ENCODE measurements around the gene NMT1. TPM values are rescaled to one million over a fixed set of nuclear protein-coding genes. Genes with fewer than 3 reads are reported as not detected.

NMT1 gene
- total RNA-seq, 1 donor from 2014 or later, result 101 TPM

DNA sequence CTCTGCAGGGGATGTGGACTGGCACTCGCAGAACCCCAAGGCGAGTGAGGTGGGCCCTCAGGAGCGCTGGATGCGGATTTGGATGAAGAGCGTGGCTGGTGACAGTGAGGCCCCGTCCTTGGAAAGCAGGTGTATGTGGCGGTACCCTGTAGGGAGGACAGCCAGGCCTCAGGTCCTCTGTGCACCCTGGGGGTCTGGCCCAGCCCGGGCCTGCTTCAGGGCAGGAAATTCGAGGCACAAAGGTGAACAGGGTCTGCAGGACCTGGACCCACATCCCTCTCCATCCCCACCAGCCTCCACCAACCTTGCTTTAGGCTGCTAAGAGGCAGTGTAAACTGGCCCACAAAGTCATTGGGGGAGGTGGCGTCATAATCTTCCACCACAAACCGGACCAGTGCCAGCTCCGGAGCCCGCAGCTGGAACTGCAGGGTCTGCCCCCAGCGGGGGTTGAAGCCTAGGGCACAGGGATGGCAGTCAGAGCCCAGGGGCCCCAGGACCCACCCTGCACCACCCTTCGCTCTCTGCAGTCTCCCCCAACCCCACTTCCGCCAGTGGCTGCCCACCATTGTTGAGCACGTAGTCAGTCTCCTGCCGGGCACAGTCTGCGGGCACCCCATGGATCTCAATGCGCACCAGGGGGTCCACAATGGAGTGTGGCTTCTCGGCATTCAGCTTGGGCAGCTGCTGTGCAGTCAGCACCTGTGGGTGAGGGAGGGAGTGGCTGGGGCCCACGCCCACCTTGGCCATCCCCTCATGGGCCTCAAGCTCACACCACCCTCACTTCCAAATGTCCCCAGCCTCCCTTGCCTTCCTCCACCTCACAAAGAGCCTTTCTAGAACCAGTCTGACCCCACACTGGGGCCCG, 51.7 kb downstream of the NMT1 start:
- Histone ChIP-seq H3K27me3 (no peaks in the 10 kb centered on the region), H3K4me2 (no peak overlapping the region), H2AFZ (replicated peaks) (no peak overlapping the region), H3K36me3 (no peaks in the 10 kb centered on the region), H3K79me2 (ENCODE audit: low read depth) (no peaks in the 10 kb centered on the region), H3K27ac (no peak overlapping the region), H3K4me1 (no peaks in the 10 kb centered on the region), H3K9ac (no peak overlapping the region), H4K20me1 (ENCODE audit: low read depth) (peaks cover 6% of the 10 kb centered on the region), H3F3A (ENCODE audit: low read depth) (peaks cover 8% of the 10 kb centered on the region), H3K4me3 (no peak overlapping the region), H3K9me3 (ENCODE audit: low read depth) (no peaks in the 10 kb centered on the region)
- peaks cover 32% of the 10 kb centered on the region for H3K4me1 Mint-ChIP-seq
- H3K27me3 Mint-ChIP-seq (ENCODE audit: insufficient read depth, low read depth), result peaks cover 2% of the 10 kb centered on the region
- no peaks in the 10 kb centered on the region for H3K9me3 Mint-ChIP-seq
- no peak for DNase-seq (ENCODE audit: low spot score)
- peaks cover 3% of the 10 kb centered on the region for H3K36me3 Mint-ChIP-seq
- H3K4me3 Mint-ChIP-seq, result no peak overlapping the region
- H3K27ac Mint-ChIP-seq, result no peak overlapping the region
- TF ChIP-seq EZH2phosphoT487 (IDR thresholded peaks at IDR 0.05) (no peak), EZH2 (IDR thresholded peaks at IDR 0.05) (no peak)
- TF ChIP-seq, protein P1, sequence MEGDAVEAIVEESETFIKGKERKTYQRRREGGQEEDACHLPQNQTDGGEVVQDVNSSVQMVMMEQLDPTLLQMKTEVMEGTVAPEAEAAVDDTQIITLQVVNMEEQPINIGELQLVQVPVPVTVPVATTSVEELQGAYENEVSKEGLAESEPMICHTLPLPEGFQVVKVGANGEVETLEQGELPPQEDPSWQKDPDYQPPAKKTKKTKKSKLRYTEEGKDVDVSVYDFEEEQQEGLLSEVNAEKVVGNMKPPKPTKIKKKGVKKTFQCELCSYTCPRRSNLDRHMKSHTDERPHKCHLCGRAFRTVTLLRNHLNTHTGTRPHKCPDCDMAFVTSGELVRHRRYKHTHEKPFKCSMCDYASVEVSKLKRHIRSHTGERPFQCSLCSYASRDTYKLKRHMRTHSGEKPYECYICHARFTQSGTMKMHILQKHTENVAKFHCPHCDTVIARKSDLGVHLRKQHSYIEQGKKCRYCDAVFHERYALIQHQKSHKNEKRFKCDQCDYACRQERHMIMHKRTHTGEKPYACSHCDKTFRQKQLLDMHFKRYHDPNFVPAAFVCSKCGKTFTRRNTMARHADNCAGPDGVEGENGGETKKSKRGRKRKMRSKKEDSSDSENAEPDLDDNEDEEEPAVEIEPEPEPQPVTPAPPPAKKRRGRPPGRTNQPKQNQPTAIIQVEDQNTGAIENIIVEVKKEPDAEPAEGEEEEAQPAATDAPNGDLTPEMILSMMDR (IDR thresholded peaks at IDR 0.05), result no peak

DNA sequence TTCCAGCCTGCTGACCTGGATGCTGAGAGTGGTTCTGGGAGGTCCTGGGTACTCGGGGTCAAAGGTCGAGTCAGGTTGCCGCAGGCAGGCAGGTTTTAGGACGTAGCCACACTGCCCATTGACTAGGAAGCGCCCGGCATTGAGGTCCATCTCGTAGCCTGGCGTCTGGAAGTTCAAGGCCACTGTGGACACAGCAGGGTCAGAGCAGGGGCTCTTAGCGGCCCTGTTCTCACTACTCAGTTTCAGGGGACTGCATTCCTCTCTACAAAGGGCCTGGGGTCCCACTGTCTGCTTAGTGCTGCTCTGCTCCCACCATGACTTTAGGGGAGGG, 52.3 kb downstream of the NMT1 start:
- no peak overlapping the region for H3K27ac ChIP-seq
- TF ChIP-seq EZH2 (IDR thresholded peaks at IDR 0.05) (no peak), EZH2phosphoT487 (IDR thresholded peaks at IDR 0.05) (no peak)
- TF ChIP-seq, protein P1 (IDR thresholded peaks at IDR 0.05), result no peak
- H3K4me3 Mint-ChIP-seq, result no peak overlapping the region
- no peaks in the 10 kb centered on the region for H3K9me3 Mint-ChIP-seq
- H3K36me3 ChIP-seq, result no peaks in the 10 kb centered on the region
- peaks cover 6% of the 10 kb centered on the region for H4K20me1 ChIP-seq (ENCODE audit: low read depth)
- no peak overlapping the region for H3K4me2 ChIP-seq
- peaks cover 32% of the 10 kb centered on the region for H3K4me1 Mint-ChIP-seq
- DNase-seq (ENCODE audit: low spot score), result no peak
- H3K9ac ChIP-seq, result no peak overlapping the region
- H3K9me3 ChIP-seq (ENCODE audit: low read depth), result no peaks in the 10 kb centered on the region
- no peak overlapping the region for H3K4me3 ChIP-seq
- H3K27me3 Mint-ChIP-seq (ENCODE audit: insufficient read depth, low read depth), result peaks cover 2% of the 10 kb centered on the region
- peaks cover 8% of the 10 kb centered on the region for H3F3A ChIP-seq (ENCODE audit: low read depth)
- H3K36me3 Mint-ChIP-seq, result no peaks in the 10 kb centered on the region
- H2AFZ ChIP-seq (replicated peaks), result no peak overlapping the region
- no peak overlapping the region for H3K27ac Mint-ChIP-seq
- no peaks in the 10 kb centered on the region for H3K4me1 ChIP-seq
- H3K79me2 ChIP-seq (ENCODE audit: low read depth), result no peaks in the 10 kb centered on the region
- H3K27me3 ChIP-seq, result no peaks in the 10 kb centered on the region

DNA sequence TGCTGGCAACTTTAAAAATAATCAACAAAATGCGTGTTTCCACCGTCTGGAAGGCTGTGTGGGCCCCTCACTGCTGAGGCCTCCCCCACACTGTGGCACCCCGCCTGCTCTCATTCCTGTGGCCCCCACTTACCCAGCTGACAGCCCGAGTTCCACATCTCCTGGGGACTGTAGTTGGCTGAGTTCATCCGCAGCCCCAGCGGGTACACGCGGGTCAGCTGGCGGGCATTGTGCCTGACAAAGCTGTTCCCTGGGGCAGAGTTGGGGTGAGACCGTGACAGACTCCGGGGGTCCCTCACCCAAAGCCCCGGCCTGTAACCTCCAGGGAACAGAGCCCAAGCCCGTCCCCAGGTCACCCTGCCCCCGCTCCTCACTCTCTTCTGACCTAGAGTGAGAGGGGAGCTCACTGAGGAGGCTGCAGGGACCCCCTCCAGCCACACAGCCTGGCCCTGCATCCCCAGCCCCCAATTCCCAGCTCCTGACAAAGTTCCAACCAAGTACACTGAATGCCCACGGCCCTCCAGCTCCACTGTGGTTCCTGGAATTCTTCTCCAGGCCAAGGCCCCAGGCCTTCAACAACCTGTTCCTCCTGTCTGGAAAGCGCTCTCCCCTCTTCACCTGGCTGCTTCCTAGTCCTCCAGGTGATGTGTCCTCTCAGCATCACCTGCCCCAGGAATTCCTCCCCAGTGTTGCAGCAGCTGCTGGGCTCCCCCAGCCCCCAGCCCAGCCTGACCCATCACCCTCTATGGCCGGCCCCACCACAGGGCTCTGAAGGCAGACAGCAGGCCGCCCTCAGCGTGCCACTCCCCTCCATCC, 53.2 kb downstream of the NMT1 start:
- TF ChIP-seq, protein P1 (IDR thresholded peaks at IDR 0.05), result no peak
- TF ChIP-seq EZH2 (IDR thresholded peaks at IDR 0.05) (no peak), EZH2phosphoT487 (IDR thresholded peaks at IDR 0.05) (no peak)
- Histone ChIP-seq H3K36me3 (no peaks in the 10 kb centered on the region), H3K9me3 (ENCODE audit: low read depth) (no peaks in the 10 kb centered on the region), H3K4me3 (no peak overlapping the region), H3K27me3 (no peaks in the 10 kb centered on the region), H3K27ac (no peak overlapping the region), H3F3A (ENCODE audit: low read depth) (peaks cover 8% of the 10 kb centered on the region), H2AFZ (replicated peaks) (no peak overlapping the region), H3K9ac (no peak overlapping the region), H4K20me1 (ENCODE audit: low read depth) (peaks cover 6% of the 10 kb centered on the region), H3K79me2 (ENCODE audit: low read depth) (no peaks in the 10 kb centered on the region), H3K4me1 (no peaks in the 10 kb centered on the region), H3K4me2 (no peak overlapping the region)
- Mint-ChIP-seq H3K27me3 (ENCODE audit: insufficient read depth, low read depth) (peaks cover 2% of the 10 kb centered on the region), H3K4me3 (no peak overlapping the region), H3K4me1 (peaks cover 32% of the 10 kb centered on the region), H3K36me3 (no peaks in the 10 kb centered on the region), H3K9me3 (no peaks in the 10 kb centered on the region), H3K27ac (no peak overlapping the region)
- no peak for DNase-seq (ENCODE audit: low spot score)

Measured in neural progenitor cell (in vitro differentiated cells).